GM12878 (cell line): Measurements from ENCODE around the gene TMEM225B. TPM values are rescaled to one million over a fixed set of nuclear protein-coding genes. Genes with fewer than 3 reads are reported as not detected.
A peak's percentile ranks its signal among the peaks of the same experiment; 100 is the strongest.

Experiments
- ATAC-seq: fragments of 200-7000 bp; cut with Tn5 transposase; 3 replicates; pipeline ENCODE4 v1.9.1; 2020; ENCODE audit warnings: mild to moderate bottlenecking, moderate library complexity
- BruUV-seq: library from RNA; stranded (reverse); fragments of 400-500 nt; replicated peaks from 2 replicates; lab custom pipeline; 2021; lab: Mats Ljungman, UMichigan
- CTCF ChIA-PET: fragments of 300-600 bp; sonication (Branson Sonifier 250); formaldehyde crosslinking; extraction: SDS; loops from one replicate; lab custom pipeline; 2021; ENCODE audit warnings: inconsistent platforms; lab: Yijun Ruan, JAX
- POLR2A ChIA-PET: fragments of 350-600 bp; formaldehyde crosslinking; extraction: SDS; loops from one replicate; lab custom pipeline; 2021; ENCODE audit warnings: inconsistent platforms; lab: Charles Lee
- RAD21 ChIA-PET: fragments of 300-600 bp; sonication (Branson Sonifier 250); formaldehyde crosslinking; loops from one replicate; lab custom pipeline; 2023; ENCODE audit warnings: antibody characterized with exemption; ENCODE audit not compliant: unreplicated experiment; lab: Charles Lee
- SMC1A ChIA-PET: fragments of 300-600 bp; sonication (Branson Sonifier 250); formaldehyde crosslinking; loops from one replicate; lab custom pipeline; 2023; ENCODE audit not compliant: unreplicated experiment, uncharacterized antibody; lab: Charles Lee
- DNase-seq: peaks from one replicate; pipeline ENCODE4 v3.0.0-alpha.2; 2011; ENCODE audit warnings: low read depth, low spot score
- FAIRE-seq: peaks from 3 replicates; lab custom pipeline; 2011; peaks lifted over from hg19 to GRCh38; lab: Jason Lieb, UNC
- H2AFZ ChIP-seq: 2 replicates; pipeline ENCODE4 v1.6.0; 2011; ENCODE audit warnings: low read depth, low read length, control low read depth; ENCODE audit not compliant: control insufficient read depth
- H3K27ac ChIP-seq: 2 replicates; pipeline ENCODE4 v1.5.1; 2011; ENCODE audit warnings: control low read depth; ENCODE audit not compliant: control insufficient read depth, insufficient read depth
- H3K27me3 ChIP-seq, 2 experiments: replicated peaks in 1 of 2; 2 replicates each; pipeline versions ENCODE4 v1.6.0 to v1.6.1; 2011; ENCODE audit warnings: low read length in 1 of 2; ENCODE audit not compliant: control insufficient read depth in 2 of 2, insufficient read depth in 2 of 2
- H3K36me3 ChIP-seq, 2 experiments: 2 replicates each; pipeline ENCODE4 v1.5.1; 2011; ENCODE audit warnings: low read length in 1 of 2; ENCODE audit not compliant: control insufficient read depth in 2 of 2, insufficient read depth in 2 of 2
- H3K4me1 ChIP-seq: 2 replicates; pipeline ENCODE4 v1.6.1; 2011; ENCODE audit warnings: mild to moderate bottlenecking, low read length, moderate library complexity, mixed read lengths; ENCODE audit not compliant: control insufficient read depth, insufficient read depth
- H3K4me2 ChIP-seq: 2 replicates; pipeline ENCODE4 v1.6.0; 2011; ENCODE audit warnings: control low read depth; ENCODE audit not compliant: control insufficient read depth, insufficient read depth
- H3K4me3 ChIP-seq: fragments of 200-600 bp; sonication (generic); 2 replicates; pipeline ENCODE4 v1.5.1; 2016
- H3K79me2 ChIP-seq: 2 replicates; pipeline ENCODE4 v1.6.0; 2011; ENCODE audit warnings: low read length; ENCODE audit not compliant: control insufficient read depth, insufficient read depth
- H3K9ac ChIP-seq: 2 replicates; pipeline ENCODE4 v1.8.0; 2011; ENCODE audit warnings: low read length, control low read depth, mixed read lengths; ENCODE audit not compliant: control insufficient read depth, insufficient read depth
- H3K9me3 ChIP-seq: replicated peaks from 3 replicates; pipeline ENCODE4 v1.5.1; 2011; ENCODE audit warnings: mild to moderate bottlenecking, low read length; ENCODE audit not compliant: control insufficient read depth, insufficient read depth
- H4K20me1 ChIP-seq: 2 replicates; pipeline ENCODE4 v1.6.0; 2011; ENCODE audit not compliant: control insufficient read depth, insufficient read depth
- ASH2L ChIP-seq: fragments of 300-600, 200-600 bp; sonication (generic); IDR thresholded peaks from 2 replicates; pipeline ENCODE4 v1.6.1; 2017; ENCODE audit warnings: low read depth, mild to moderate bottlenecking, borderline replicate concordance
- CTCF ChIP-seq, 3 experiments: IDR thresholded peaks in 2 of 3; conservative IDR thresholded peaks in 1 of 3; 2 replicates each; pipeline ENCODE4 v1.5.1; 2011; ENCODE audit warnings: low read depth in 3 of 3, low read length in 3 of 3, mild to moderate bottlenecking in 3 of 3, control low read depth in 2 of 3, moderate library complexity in 2 of 3, inconsistent platforms in 1 of 3, mixed read lengths in 1 of 3; ENCODE audit not compliant: control insufficient read depth in 2 of 3, insufficient read depth in 1 of 3; ENCODE audit errors: extremely low read depth in 1 of 3
- MYB ChIP-seq: fragments of 150-350 bp; IDR thresholded peaks from 2 replicates; pipeline ENCODE4 v1.6.1; 2014; ENCODE audit warnings: mild to moderate bottlenecking, low read depth, low read length, borderline replicate concordance
- RAD21 ChIP-seq: IDR thresholded peaks from 2 replicates; pipeline ENCODE4 v1.6.1; 2011; ENCODE audit warnings: mild to moderate bottlenecking, low read depth, low read length, moderate library complexity; ENCODE audit not compliant: insufficient read depth
- SMC3 ChIP-seq: IDR thresholded peaks from 2 replicates; pipeline ENCODE4 v1.6.1; 2011; ENCODE audit warnings: low read length, improper control_type of control experiment, borderline replicate concordance
- WGBS: methylation state at CpG from one replicate; pipeline ENCODE4 v1.1.6; 2016; ENCODE audit warnings: low lambda C conversion rate; ENCODE audit not compliant: insufficient replicate concordance, insufficient coverage; ENCODE audit errors: missing lambda C conversion rate; 5-methylcytosine and 5-hydroxymethylcytosine counted together
- in situ Hi-C: fragments of 300-500 bp; cut with MboI; formaldehyde crosslinking; loops from 9 replicates; pipeline ENCODE4 v1.14.3; 2018; ENCODE audit warnings: mixed read lengths
- intact Hi-C: fragments of 100-400 bp; cut with micrococcal nuclease; formaldehyde crosslinking; loops from one replicate; pipeline ENCODE4 v1.14.2; 2022; ENCODE audit not compliant: unreplicated experiment
- polyA plus RNA-seq, 11 experiments: library from polyadenylated mRNA; depleted of rRNA in 4 of 11; unstranded in 6 of 11; stranded (reverse) in 5 of 11; fragments of >200 nt; fragmentation: Nextera tagmentation in 4 of 11; fragmentation: Illumina TruSeq in 1 of 11; extraction: Ambion mirVana in 4 of 11; extraction: Trizol in 1 of 11; gene quantifications; 1 replicate in 1 of 11; 2 replicates in 10 of 11; pipeline versions ENCODE4 v1.2.1 to v1.2.3, GENCODE V29; 2011 to 2016; ENCODE audit warnings: inconsistent platforms in 2 of 11, missing spikeins in 2 of 11, low read depth in 1 of 11
- total RNA-seq, 4 experiments: library from RNA; depleted of rRNA in 3 of 4; stranded (reverse); fragments of >200 nt in 3 of 4; fragmentation: Illumina TruSeq in 1 of 4; extraction: Trizol in 1 of 4; gene quantifications; 2 replicates each; pipeline versions ENCODE4 v1.2.1 to v1.2.3, GENCODE V29; 2013 to 2021
- TF ChIP-seq, protein P1 (sequence below): fragments of 450-650 bp; IDR thresholded peaks from 2 replicates; pipeline ENCODE4 v1.6.1; 2016; ENCODE audit warnings: mild to moderate bottlenecking, moderate library complexity, borderline replicate concordance
- TF ChIP-seq, protein P2 (sequence below): fragments of 450-650 bp; IDR thresholded peaks from 2 replicates; pipeline ENCODE4 v1.6.1; 2018; ENCODE audit warnings: borderline replicate concordance, mild to moderate bottlenecking; ENCODE audit not compliant: partially characterized antibody

TMEM225B gene
- total and polyA plus RNA-seq, 10 of the 15 experiments (the other 5 are each of a cell fraction or from before 2014, with no cell fraction given) = 0.22 to 1.9 (median 0.43) TPM

DNA sequence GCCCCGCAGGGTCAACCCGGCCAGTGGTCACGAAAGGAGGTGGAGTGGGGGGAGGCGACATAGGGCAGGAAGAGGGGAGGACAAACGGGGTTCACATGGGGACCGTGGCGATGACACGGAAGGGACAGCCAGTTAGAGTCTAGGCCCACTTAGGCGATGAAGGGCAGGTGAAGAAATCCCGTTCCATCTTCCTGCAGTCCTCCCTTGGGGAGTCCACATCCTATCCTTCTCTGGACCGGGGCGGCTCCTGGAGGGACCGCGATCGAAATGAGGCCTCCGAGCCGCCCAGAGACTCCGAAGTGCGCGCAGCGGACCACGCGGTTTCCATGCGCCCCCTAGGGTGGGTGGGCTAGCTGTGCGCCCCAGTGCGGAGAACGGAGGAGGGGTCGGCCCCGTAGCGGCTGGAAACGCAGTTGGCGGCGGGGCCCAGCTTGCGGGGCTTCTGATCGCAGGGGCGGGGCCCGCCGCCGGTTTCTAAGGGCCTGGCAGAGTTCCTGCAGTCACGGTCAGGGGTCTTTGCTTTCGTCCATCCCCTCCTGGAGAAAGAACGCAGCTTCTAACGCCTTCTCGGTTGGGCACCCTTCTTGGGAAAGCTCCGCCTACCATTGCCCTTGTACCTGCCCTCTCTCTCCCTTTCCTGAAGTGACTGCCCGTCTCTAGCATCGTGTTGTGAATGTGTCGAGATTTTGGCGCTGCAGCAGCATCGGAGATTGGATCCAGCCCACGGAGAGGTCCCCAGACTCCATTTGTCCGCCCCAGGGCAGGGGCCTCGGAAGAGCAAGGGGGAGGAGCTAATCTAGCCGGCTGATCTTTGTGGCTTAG lies 17.9 kb upstream of the TMEM225B start:
- Histone ChIP-seq H3K4me2 (peak overlapping the region; percentile 78), H3K79me2 (no peaks in the 10 kb centered on the region), H3K27ac (no peak overlapping the region), H3K4me1 (no peaks in the 10 kb centered on the region), H4K20me1 (no peaks in the 10 kb centered on the region), H3K9me3 (no peaks in the 10 kb centered on the region), H2AFZ (peak overlapping the region; percentile 66), H3K4me3 (peak overlapping the region; percentile 37), H3K9ac (no peak overlapping the region), H3K36me3 (no peaks in the 10 kb centered on the region), H3K27me3 (no peaks in the 10 kb centered on the region; a peak in 1 of 4 replicates)
- no peak for FAIRE-seq
- no TSS peak for BruUV-seq
- WGBS = 5% methylated on average over 48 of the region's 54 CpGs
- intact Hi-C loops = loop anchor here (2.0 kb wide), 1 partner anchor 21 kb away; no protein-coding TSS in a partner anchor
- CTCF ChIA-PET = interaction anchor here (1.0 kb wide), 1 partner anchor 20 kb away, joined by 3 read pairs; no protein-coding TSS in a partner anchor
- DNase-seq = no peak
- RAD21 ChIA-PET = no interaction called here
- SMC1A ChIA-PET = interaction anchor here (0.6 kb wide), 1 partner anchor 173 kb away, joined by 3 read pairs; no protein-coding TSS in a partner anchor
- POLR2A ChIA-PET = no interaction called here
- TF ChIP-seq, protein P1, sequence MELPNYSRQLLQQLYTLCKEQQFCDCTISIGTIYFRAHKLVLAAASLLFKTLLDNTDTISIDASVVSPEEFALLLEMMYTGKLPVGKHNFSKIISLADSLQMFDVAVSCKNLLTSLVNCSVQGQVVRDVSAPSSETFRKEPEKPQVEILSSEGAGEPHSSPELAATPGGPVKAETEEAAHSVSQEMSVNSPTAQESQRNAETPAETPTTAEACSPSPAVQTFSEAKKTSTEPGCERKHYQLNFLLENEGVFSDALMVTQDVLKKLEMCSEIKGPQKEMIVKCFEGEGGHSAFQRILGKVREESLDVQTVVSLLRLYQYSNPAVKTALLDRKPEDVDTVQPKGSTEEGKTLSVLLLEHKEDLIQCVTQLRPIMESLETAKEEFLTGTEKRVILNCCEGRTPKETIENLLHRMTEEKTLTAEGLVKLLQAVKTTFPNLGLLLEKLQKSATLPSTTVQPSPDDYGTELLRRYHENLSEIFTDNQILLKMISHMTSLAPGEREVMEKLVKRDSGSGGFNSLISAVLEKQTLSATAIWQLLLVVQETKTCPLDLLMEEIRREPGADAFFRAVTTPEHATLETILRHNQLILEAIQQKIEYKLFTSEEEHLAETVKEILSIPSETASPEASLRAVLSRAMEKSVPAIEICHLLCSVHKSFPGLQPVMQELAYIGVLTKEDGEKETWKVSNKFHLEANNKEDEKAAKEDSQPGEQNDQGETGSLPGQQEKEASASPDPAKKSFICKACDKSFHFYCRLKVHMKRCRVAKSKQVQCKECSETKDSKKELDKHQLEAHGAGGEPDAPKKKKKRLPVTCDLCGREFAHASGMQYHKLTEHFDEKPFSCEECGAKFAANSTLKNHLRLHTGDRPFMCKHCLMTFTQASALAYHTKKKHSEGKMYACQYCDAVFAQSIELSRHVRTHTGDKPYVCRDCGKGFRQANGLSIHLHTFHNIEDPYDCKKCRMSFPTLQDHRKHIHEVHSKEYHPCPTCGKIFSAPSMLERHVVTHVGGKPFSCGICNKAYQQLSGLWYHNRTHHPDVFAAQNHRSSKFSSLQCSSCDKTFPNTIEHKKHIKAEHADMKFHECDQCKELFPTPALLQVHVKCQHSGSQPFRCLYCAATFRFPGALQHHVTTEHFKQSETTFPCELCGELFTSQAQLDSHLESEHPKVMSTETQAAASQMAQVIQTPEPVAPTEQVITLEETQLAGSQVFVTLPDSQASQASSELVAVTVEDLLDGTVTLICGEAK = 0 out of 2 replicates have a peak, but pooled peaks have one; percentile 14
- TF ChIP-seq CTCF (IDR thresholded peaks at IDR 0.05 in 2 of 3, conservative IDR thresholded peaks at IDR 0.05 in 1 of 3; ENCODE audit: control insufficient read depth in 2 of 3, extremely low read depth in 1 of 3, insufficient read depth in 1 of 3, low read depth in 3 of 3, low read length in 3 of 3) (peak in 2 of 3 experiments; percentile 30 to 43; a peak in 3 of 6 replicates), RAD21 (peak; percentile 20; the same call in 1 of the 2 replicates), SMC3 (0 out of 2 replicates have a peak, but pooled peaks have one; percentile 18), MYB (no peak), ASH2L (no peak)
- TF ChIP-seq, protein P2, sequence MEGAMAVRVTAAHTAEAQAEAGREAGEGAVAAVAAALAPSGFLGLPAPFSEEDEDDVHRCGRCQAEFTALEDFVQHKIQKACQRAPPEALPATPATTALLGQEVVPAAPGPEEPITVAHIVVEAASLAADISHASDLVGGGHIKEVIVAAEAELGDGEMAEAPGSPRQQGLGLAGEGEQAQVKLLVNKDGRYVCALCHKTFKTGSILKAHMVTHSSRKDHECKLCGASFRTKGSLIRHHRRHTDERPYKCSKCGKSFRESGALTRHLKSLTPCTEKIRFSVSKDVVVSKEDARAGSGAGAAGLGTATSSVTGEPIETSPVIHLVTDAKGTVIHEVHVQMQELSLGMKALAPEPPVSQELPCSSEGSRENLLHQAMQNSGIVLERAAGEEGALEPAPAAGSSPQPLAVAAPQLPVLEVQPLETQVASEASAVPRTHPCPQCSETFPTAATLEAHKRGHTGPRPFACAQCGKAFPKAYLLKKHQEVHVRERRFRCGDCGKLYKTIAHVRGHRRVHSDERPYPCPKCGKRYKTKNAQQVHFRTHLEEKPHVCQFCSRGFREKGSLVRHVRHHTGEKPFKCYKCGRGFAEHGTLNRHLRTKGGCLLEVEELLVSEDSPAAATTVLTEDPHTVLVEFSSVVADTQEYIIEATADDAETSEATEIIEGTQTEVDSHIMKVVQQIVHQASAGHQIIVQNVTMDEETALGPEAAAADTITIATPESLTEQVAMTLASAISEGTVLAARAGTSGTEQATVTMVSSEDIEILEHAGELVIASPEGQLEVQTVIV = no peak
- in situ Hi-C loops = no loop called here
- peak; percentile 79 for ATAC-seq
